Vagina (tissue), 2 donors: ENCODE measurements around the gene ZFP64.

ENCODE experiments used
- POLR2A ChIP-seq, 2 donors: fragments of 450-650 bp; IDR thresholded peaks; one replicate each; pipeline ENCODE4 v1.6.1; 2017; ENCODE audit warnings: antibody characterized with exemption in 2 of 2, mild to moderate bottlenecking in 2 of 2, moderate library complexity in 2 of 2
- POLR2AphosphoS5 ChIP-seq, 2 donors: sonication (generic); formaldehyde crosslinking; IDR thresholded peaks; one replicate each; pipeline ENCODE4 v1.9.0; 2017; ENCODE audit warnings: antibody characterized with exemption in 2 of 2, mild to moderate bottlenecking in 2 of 2, low read depth in 1 of 2; ENCODE audit not compliant: insufficient read depth in 1 of 2
- TF ChIP-seq, protein P1 (sequence below), 3 experiments: fragments of 450-650 bp in 2 of 3; fragments of 200-600 bp in 1 of 3; sonication (generic) in 1 of 3; IDR thresholded peaks; one replicate each; pipeline ENCODE4 v1.5.1; 2017 to 2019; ENCODE audit warnings: antibody characterized with exemption in 3 of 3, mild to moderate bottlenecking in 2 of 3, moderate library complexity in 2 of 3

GRCh38 chr20:52132337-52132736 lies 59.2 kb downstream of the ZFP64 start:
- TF ChIP-seq, protein P1, sequence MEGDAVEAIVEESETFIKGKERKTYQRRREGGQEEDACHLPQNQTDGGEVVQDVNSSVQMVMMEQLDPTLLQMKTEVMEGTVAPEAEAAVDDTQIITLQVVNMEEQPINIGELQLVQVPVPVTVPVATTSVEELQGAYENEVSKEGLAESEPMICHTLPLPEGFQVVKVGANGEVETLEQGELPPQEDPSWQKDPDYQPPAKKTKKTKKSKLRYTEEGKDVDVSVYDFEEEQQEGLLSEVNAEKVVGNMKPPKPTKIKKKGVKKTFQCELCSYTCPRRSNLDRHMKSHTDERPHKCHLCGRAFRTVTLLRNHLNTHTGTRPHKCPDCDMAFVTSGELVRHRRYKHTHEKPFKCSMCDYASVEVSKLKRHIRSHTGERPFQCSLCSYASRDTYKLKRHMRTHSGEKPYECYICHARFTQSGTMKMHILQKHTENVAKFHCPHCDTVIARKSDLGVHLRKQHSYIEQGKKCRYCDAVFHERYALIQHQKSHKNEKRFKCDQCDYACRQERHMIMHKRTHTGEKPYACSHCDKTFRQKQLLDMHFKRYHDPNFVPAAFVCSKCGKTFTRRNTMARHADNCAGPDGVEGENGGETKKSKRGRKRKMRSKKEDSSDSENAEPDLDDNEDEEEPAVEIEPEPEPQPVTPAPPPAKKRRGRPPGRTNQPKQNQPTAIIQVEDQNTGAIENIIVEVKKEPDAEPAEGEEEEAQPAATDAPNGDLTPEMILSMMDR (IDR thresholded peaks at IDR 0.05) = no peak
- TF ChIP-seq POLR2AphosphoS5 (IDR thresholded peaks at IDR 0.05; ENCODE audit: insufficient read depth in 1 of 2, low read depth in 1 of 2) (no peak), POLR2A (IDR thresholded peaks at IDR 0.05) (no peak)
